Measurements from ENCODE around the gene TMUB1.

TMUB1 gene

DNA sequence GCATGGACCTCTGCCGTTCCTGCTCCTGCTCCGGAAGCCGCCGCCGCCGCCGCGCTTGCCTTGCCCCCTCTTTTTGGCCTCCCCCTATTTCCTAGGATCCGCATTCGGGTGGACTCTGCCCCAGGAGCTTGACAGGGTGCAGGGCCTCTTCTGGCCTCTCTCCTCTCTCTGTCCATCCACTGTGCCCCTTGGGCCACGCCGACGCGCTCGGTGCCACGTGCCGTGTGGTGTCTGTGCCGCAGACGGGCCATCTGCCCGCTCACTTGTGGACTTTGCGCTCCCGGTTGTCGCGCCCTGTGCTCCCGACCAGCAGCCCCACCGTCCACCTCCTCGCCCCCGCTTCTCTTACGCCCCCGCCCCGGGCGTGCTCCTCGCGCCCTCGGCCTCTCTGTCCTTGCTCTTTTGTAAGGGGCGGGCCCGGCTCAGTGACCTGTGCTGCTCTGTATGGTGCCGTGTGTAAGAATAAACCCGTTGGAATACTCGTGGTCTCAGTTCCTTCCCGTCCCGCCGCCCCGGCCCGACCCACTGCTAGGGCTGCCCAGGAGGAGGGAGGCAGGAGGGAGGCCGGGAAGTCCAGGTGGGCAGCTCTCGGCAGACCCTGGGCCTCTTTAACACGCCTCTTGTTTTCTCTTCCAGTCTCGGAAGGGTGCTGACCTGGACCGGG lies 40.0 kb upstream of the TMUB1 start:
- Histone ChIP-seq H3F3A (ENCODE audit: control insufficient read depth, insufficient read depth) (no peaks in the 10 kb centered on the region), H3K36me3 (ENCODE audit: control insufficient read depth, low read length) (no peaks in the 10 kb centered on the region), H3K79me2 (ENCODE audit: control insufficient read depth, low read length) (no peaks in the 10 kb centered on the region), H3K4me2 (ENCODE audit: low read length) (no peak overlapping the region), H3K27me3 (ENCODE audit: control insufficient read depth, low read length) (no peaks in the 10 kb centered on the region), H4K20me1 (ENCODE audit: control insufficient read depth, insufficient read depth, low read depth, low read length) (no peaks in the 10 kb centered on the region; the same call in 1 of the 2 replicates), H3K9me3 (ENCODE audit: control insufficient read depth, insufficient read depth, low read length) (no peaks in the 10 kb centered on the region), H3K4me3 (ENCODE audit: low read length) (no peak overlapping the region), H3K9me2 (replicated peaks; ENCODE audit: control insufficient read depth, low read length) (no peaks in the 10 kb centered on the region), H3K27ac (ENCODE audit: low read depth, low read length) (no peak overlapping the region), H3K4me1 (ENCODE audit: control insufficient read depth, low read length) (no peaks in the 10 kb centered on the region)
- TF ChIP-seq, protein P1, sequence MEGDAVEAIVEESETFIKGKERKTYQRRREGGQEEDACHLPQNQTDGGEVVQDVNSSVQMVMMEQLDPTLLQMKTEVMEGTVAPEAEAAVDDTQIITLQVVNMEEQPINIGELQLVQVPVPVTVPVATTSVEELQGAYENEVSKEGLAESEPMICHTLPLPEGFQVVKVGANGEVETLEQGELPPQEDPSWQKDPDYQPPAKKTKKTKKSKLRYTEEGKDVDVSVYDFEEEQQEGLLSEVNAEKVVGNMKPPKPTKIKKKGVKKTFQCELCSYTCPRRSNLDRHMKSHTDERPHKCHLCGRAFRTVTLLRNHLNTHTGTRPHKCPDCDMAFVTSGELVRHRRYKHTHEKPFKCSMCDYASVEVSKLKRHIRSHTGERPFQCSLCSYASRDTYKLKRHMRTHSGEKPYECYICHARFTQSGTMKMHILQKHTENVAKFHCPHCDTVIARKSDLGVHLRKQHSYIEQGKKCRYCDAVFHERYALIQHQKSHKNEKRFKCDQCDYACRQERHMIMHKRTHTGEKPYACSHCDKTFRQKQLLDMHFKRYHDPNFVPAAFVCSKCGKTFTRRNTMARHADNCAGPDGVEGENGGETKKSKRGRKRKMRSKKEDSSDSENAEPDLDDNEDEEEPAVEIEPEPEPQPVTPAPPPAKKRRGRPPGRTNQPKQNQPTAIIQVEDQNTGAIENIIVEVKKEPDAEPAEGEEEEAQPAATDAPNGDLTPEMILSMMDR (IDR thresholded peaks at IDR 0.05; ENCODE audit: low read depth, low read length, poor library complexity, severe bottlenecking) = no peak
- no peak for TF ChIP-seq EZH2phosphoT487 (IDR thresholded peaks at IDR 0.05; ENCODE audit: borderline replicate concordance, low read length)

GRCh38 chr7:151122796-151123157 lies 39.5 kb upstream of the TMUB1 start:
- TF ChIP-seq, protein P1 (IDR thresholded peaks at IDR 0.05; ENCODE audit: low read depth, low read length, poor library complexity, severe bottlenecking) = no peak
- TF ChIP-seq EZH2phosphoT487 (IDR thresholded peaks at IDR 0.05; ENCODE audit: borderline replicate concordance, low read length) = no peak
- Histone ChIP-seq H3K79me2 (ENCODE audit: control insufficient read depth, low read length) (no peaks in the 10 kb centered on the region), H3K9me2 (replicated peaks; ENCODE audit: control insufficient read depth, low read length) (no peaks in the 10 kb centered on the region), H4K20me1 (ENCODE audit: control insufficient read depth, insufficient read depth, low read depth, low read length) (no peaks in the 10 kb centered on the region; the same call in 1 of the 2 replicates), H3K9me3 (ENCODE audit: control insufficient read depth, insufficient read depth, low read length) (no peaks in the 10 kb centered on the region), H3K27me3 (ENCODE audit: control insufficient read depth, low read length) (no peaks in the 10 kb centered on the region), H3F3A (ENCODE audit: control insufficient read depth, insufficient read depth) (no peaks in the 10 kb centered on the region), H3K4me3 (ENCODE audit: low read length) (no peak overlapping the region), H3K4me1 (ENCODE audit: control insufficient read depth, low read length) (no peaks in the 10 kb centered on the region), H3K36me3 (ENCODE audit: control insufficient read depth, low read length) (no peaks in the 10 kb centered on the region), H3K27ac (ENCODE audit: low read depth, low read length) (no peak overlapping the region), H3K4me2 (ENCODE audit: low read length) (no peak overlapping the region)

DNA sequence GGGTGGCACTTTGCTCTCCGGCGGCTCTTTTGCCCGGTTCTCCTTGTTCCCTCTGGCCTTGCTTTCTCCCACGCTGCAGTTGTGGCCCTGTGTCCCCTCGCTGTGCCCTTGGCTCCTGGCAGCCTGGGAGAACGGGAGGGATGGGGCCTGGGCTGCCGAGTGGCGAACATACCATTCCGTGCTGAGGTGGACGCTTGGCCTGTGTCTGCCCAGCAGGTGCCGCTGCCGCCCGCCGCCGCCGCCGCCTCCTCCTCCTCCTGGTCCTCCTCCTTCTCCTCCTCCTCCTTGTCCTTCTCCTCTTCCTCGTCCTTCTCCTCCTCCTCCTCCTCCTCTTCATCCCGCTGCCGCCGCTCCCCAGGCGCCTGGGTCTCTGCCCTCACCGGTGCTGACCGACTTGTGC lies 39.0 kb upstream of the TMUB1 start:
- H3K9me3 ChIP-seq (ENCODE audit: control insufficient read depth, insufficient read depth, low read length) = no peaks in the 10 kb centered on the region
- TF ChIP-seq EZH2phosphoT487 (IDR thresholded peaks at IDR 0.05; ENCODE audit: borderline replicate concordance, low read length) = no peak
- TF ChIP-seq, protein P1 (IDR thresholded peaks at IDR 0.05; ENCODE audit: low read depth, low read length, poor library complexity, severe bottlenecking) = no peak
- no peak overlapping the region for H3K4me3 ChIP-seq (ENCODE audit: low read length)
- no peaks in the 10 kb centered on the region for H3K36me3 ChIP-seq (ENCODE audit: control insufficient read depth, low read length)
- no peak overlapping the region for H3K27ac ChIP-seq (ENCODE audit: low read depth, low read length)
- H3K4me1 ChIP-seq (ENCODE audit: control insufficient read depth, low read length) = no peaks in the 10 kb centered on the region
- H3K4me2 ChIP-seq (ENCODE audit: low read length) = no peak overlapping the region
- no peaks in the 10 kb centered on the region; the same call in 1 of the 2 replicates for H4K20me1 ChIP-seq (ENCODE audit: control insufficient read depth, insufficient read depth, low read depth, low read length)
- no peaks in the 10 kb centered on the region for H3K27me3 ChIP-seq (ENCODE audit: control insufficient read depth, low read length)
- no peaks in the 10 kb centered on the region for H3F3A ChIP-seq (ENCODE audit: control insufficient read depth, insufficient read depth)
- no peaks in the 10 kb centered on the region for H3K79me2 ChIP-seq (ENCODE audit: control insufficient read depth, low read length)
- H3K9me2 ChIP-seq (replicated peaks; ENCODE audit: control insufficient read depth, low read length) = no peaks in the 10 kb centered on the region

Measured in DOHH2 (cell line).